HG02623 (cell line): ENCODE results near the gene LEPR.
"Not testable (repeated sequence)": the region's sequence is repeated elsewhere in the genome, so short reads cannot be mapped to it uniquely, and the experiment has no call there.

Experiments used
- ATAC-seq: cut with Tn5 transposase; IDR thresholded peaks from one replicate; pipeline ENCODE4 v1.9.1; 2021; ENCODE audit warnings: moderate library complexity; ENCODE audit not compliant: unreplicated experiment

Gene LEPR

DNA sequence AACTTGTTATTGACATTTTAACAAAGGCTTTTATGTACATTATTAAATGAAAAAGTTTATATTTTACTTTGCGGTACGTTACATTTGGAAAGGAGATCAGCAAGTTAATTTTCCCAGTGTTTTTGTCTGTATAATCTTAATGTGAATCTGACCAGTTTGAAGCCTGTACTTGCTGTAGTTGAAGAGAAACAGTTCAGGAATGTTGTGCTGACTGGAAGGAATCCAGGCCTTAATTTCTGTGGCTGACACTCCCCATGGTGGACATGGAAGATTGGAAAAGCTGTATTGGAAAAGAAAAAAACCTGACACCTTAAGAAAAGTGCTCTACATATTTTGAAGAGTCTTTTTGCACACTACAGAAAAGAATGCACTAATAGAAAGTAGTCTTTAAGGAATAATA is 15.5 kb downstream of the LEPR start:
- ATAC-seq = no peak

DNA sequence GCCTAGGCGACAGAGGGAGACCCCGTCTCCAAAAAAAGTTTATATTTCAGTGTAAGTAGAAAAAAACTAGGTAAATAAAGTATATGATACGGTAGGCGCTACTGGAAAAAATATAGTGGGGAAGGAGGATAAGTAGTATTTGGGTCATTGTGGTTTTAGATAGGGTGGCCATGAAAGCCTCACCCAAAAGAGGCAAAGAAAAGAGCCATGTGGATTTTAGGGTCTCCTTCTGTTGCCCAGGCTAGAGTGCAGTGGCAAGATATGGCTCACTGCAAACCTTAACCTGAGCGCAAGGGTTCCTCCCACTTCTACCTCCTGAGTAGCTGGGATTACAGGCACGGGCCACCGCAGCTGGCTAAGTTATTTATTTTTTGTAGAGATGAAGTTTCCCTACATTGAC is 17.1 kb downstream of the LEPR start:
- no peak for ATAC-seq

DNA sequence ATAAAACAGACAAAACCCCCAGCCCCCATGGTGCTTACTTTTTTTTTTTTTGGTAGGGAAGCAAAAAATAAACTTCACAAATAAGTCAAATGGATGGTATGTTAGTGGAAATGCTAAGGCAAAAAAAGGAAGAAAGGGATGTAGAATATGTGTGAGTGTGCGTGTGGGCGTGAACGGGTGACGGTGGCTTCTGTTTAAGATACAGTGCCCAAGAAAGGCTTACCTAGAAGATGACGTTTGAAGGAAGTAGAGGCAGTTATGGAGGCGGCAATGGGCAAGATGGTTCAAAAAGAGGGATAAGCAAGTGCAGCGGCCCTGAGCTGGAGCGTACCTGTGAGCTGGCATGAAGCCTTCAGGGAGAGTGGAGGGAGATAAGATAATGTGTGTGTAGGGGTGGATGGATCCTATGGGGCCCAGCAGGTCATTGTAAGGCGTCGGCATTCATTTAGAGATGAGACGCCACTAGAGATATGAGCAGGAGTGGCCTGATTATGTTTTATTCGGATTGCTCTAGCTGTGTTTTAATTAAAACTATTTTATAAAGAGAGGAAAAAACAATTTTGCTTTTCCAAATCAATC is 19.9 kb downstream of the LEPR start:
- ATAC-seq = no peak

DNA sequence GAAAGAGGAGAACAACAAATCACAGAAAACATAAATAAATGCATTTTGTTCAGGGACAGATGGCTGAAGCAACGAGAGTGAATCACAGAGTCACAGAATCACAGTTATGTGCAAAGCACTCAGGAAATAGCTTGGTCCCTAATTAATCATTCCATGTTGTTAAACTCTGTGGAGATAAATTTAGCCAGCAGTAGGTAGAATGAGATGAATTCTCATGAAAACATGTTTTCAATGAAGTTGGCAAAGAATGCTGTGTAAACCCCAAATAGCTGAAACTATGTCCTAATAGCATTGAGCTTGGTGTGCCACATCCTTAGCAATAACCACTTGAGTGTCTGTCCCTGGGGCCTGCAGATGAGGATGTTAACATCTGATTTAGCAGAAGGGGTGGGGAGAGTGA is 20.4 kb downstream of the LEPR start:
- no peak for ATAC-seq

DNA sequence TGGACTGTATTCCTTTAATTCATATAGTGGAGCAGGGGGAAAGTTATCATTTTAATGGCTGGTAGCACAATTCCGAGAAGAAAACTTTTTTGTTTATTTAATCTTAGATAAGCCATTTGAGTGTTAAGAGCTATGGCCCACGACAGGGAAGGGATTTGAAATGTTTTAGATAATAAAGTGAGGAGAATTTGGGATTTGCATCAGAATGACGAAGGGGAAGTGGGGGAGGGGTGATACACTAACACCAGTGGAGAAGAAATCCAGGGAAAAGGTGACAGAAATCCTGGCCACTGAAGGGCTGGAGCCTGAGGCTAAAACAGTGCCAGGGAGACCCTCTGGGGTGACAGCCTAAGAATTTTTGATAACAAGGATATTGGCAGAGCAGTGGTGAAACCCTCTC is 21.0 kb downstream of the LEPR start:
- ATAC-seq = no peak

- no peak for ATAC-seq
Measured at GRCh38 chr1:65442442-65442841, 22.0 kb downstream of the LEPR start.

GRCh38 chr1:65443647-65444046 is 23.2 kb downstream of the LEPR start:
- ATAC-seq = no peak

GRCh38 chr1:65444128-65444640 is 23.7 kb downstream of the LEPR start:
- no peak for ATAC-seq

DNA sequence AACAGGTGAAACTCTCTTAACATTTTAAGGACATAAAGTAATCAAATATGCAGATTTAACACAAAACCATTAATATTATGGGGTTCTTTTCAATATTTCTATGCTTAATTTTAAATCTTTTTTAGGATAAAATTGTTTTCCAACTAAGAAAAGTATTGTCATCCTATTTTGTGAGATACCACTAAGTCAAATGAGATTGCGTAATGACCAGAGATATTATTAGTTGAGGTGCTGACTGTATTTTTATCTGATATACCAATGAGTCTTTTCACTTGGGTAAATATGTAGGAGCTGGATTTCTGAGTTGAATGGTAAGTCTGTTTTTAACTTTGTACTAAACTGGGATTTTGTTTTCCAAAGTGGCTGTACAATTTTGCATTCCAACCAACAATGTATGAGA is 25.4 kb downstream of the LEPR start:
- ATAC-seq = no peak

- no peak for ATAC-seq
Measured at GRCh38 chr1:65449214-65449823, 28.9 kb downstream of the LEPR start.

GRCh38 chr1:65455678-65456077 is 35.2 kb downstream of the LEPR start:
- ATAC-seq = not testable (repeated sequence)

GRCh38 chr1:65456481-65456880 is 36.0 kb downstream of the LEPR start:
- ATAC-seq = no peak

GRCh38 chr1:65457868-65458267 is 37.4 kb downstream of the LEPR start:
- ATAC-seq = no peak

DNA sequence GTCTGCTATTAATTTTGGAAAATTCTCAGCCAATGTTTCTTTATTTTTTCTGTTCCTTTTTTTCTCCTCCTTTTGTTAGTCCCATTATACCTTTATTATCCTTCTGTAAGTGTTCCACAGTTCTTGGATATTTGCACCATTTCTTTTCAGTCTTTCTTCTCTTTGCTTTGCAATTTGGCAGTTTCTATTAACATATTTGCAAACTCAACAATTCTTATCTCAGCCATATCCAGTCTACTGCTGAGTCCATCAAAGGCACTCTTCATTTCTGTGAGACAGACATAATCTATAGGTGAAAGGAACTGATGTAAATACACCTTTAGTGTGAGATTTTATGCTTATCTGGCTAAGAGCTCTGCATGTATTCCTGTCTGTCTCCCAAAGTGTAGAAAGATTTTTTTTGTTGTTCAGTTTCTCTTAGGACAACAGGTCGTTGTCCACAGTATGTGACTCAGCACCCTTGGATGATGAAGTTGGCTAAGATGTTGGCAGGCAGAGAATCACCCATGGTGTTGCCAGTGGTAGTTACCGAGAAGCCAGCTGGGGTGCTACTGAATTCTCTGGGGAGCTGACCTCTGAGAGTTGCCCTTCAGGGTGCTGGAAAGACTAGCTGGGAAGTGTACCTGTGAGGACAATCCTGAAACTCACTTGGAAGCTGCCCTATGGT is 38.4 kb downstream of the LEPR start:
- no peak for ATAC-seq

DNA sequence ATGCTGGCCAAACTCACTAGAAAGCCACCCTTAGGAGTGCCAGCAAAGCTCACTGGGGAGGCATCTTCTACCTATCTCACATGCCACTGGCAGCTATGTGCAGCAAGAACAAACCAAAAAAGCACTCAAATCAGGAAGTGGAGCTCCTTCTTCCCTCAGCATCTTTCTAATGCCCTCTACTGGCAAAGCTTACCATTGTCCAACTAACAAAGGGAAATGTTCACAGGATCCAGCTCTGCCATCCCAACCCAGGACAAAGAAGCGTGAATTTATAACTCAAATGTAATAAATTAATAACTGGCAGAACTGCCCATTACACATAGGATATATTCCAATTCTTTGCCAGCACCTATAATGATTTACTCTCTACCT is 38.9 kb downstream of the LEPR start:
- peak; percentile 57 for ATAC-seq

DNA sequence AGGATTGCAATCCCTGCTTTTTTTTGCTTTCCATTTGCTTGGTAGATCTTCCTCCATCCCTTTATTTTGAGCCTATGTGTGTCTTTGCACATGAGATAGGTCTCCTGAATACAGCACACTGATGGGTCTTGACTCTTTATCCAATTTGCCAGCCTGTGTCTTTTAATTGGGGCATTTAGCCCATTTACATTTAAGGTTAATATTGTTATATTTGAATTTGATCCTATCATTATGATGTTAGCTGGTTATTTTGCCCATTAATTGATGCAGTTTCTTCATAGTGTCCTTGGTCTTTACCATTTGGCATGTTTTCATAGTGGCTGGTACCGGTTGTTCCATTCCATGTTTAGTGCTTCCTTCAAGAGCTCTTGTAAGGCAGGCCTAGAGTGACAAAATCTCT is 45.4 kb downstream of the LEPR start:
- not testable (repeated sequence) for ATAC-seq

DNA sequence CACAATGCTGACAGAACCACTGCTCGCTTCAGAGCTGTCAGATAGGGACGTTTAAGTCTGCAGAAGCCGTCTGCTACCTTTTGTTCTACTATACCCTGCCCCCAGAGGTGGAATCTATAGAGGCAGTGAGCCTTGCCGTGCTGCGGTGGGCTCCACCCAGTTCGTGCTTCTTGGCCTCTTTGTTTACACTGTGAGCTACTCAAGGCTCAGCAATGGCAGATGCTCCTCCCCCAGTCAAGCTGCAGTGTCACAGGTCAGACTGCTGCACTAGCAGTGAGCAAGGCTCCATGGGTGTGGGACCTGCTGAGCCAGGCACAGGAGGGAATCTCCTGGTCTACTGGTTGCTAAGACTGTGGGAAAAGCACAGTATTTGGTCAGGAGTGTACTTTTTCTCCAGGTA is 47.1 kb downstream of the LEPR start:
- no peak for ATAC-seq

GRCh38 chr1:65469126-65469888 is 48.8 kb downstream of the LEPR start:
- no peak for ATAC-seq

- no peak for ATAC-seq
Measured at GRCh38 chr1:65469889-65470340, 49.4 kb downstream of the LEPR start.
